ENCODE data around the gene GTF2H1. TPM values are rescaled to one million over a fixed set of nuclear protein-coding genes. Genes with fewer than 3 reads are reported as not detected.

The GTF2H1 gene
- total and polyA plus RNA-seq, 9 of the 15 experiments (the other 6 are each of a cell fraction or from before 2014, with no cell fraction given), result 56.9 to 126 (median 92.1) TPM

DNA sequence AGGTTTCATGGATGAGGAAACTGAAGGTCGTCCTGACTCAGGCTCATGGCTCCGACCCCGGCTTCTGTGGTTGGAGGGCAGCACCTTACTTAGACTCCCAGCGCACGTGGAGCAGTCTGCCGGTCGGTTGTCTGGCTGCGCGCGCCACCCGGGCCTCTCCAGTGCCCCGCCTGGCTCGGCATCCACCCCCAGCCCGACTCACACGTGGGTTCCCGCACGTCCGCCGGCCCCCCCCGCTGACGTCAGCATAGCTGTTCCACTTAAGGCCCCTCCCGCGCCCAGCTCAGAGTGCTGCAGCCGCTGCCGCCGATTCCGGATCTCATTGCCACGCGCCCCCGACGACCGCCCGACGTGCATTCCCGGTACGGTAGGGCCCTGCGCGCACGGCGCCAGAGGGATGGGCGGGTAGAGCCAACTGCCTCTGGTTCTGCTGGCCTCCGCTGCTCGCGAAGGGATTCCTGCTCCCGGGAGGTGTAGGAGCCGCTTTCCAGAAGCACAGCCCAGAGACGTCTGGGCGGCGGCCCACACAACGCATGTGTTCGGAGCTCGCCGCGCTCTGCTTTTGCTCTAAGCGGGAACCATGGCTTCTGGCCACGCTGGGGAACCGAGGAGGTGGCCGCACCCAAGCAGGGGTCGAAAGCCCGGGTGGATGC lies 72.0 kb downstream of the GTF2H1 start, which contains the start of gene LDHA (continued):
- no peak for TF ChIP-seq ETV6 (IDR thresholded peaks at IDR 0.05; ENCODE audit: borderline replicate concordance in 1 of 2, low read depth in 2 of 2, low read length in 1 of 2)
- TF ChIP-seq ETV6 (CRISPR knock-in tag; IDR thresholded peaks at IDR 0.05; ENCODE audit: borderline replicate concordance), result peak; percentile 75; the same call in 1 of the 2 replicates
- peak; percentile 9; the same call in 1 of the 2 replicates for TF ChIP-seq CBFA2T3 (IDR thresholded peaks at IDR 0.05)
- no peak for TF ChIP-seq NCOA4 (IDR thresholded peaks at IDR 0.05; ENCODE audit: partially characterized antibody)
- TF ChIP-seq HMGN3 (IDR thresholded peaks at IDR 0.05; ENCODE audit: borderline replicate concordance, extremely low read depth, insufficient read length, low read depth, low read length), result peak; percentile 95
- TF ChIP-seq, protein P1, sequence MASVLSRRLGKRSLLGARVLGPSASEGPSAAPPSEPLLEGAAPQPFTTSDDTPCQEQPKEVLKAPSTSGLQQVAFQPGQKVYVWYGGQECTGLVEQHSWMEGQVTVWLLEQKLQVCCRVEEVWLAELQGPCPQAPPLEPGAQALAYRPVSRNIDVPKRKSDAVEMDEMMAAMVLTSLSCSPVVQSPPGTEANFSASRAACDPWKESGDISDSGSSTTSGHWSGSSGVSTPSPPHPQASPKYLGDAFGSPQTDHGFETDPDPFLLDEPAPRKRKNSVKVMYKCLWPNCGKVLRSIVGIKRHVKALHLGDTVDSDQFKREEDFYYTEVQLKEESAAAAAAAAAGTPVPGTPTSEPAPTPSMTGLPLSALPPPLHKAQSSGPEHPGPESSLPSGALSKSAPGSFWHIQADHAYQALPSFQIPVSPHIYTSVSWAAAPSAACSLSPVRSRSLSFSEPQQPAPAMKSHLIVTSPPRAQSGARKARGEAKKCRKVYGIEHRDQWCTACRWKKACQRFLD (CRISPR knock-in tag; IDR thresholded peaks at IDR 0.05), result 0 out of 2 replicates have a peak, but pooled peaks have one; percentile 45
- TF ChIP-seq, protein P2, sequence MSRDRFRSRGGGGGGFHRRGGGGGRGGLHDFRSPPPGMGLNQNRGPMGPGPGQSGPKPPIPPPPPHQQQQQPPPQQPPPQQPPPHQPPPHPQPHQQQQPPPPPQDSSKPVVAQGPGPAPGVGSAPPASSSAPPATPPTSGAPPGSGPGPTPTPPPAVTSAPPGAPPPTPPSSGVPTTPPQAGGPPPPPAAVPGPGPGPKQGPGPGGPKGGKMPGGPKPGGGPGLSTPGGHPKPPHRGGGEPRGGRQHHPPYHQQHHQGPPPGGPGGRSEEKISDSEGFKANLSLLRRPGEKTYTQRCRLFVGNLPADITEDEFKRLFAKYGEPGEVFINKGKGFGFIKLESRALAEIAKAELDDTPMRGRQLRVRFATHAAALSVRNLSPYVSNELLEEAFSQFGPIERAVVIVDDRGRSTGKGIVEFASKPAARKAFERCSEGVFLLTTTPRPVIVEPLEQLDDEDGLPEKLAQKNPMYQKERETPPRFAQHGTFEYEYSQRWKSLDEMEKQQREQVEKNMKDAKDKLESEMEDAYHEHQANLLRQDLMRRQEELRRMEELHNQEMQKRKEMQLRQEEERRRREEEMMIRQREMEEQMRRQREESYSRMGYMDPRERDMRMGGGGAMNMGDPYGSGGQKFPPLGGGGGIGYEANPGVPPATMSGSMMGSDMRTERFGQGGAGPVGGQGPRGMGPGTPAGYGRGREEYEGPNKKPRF (IDR thresholded peaks at IDR 0.05; ENCODE audit: low read depth, low read length), result no peak
- TF ChIP-seq HNRNPH1 (optimal IDR thresholded peaks at IDR 0.05; ENCODE audit: low read depth, low read length), result no peak
- TF ChIP-seq MYNN (IDR thresholded peaks at IDR 0.05), result peak; percentile 27; the same call in 1 of the 2 replicates
- no peak for TF ChIP-seq MYNN (CRISPR knock-in tag; IDR thresholded peaks at IDR 0.05)
- TF ChIP-seq, protein P3, sequence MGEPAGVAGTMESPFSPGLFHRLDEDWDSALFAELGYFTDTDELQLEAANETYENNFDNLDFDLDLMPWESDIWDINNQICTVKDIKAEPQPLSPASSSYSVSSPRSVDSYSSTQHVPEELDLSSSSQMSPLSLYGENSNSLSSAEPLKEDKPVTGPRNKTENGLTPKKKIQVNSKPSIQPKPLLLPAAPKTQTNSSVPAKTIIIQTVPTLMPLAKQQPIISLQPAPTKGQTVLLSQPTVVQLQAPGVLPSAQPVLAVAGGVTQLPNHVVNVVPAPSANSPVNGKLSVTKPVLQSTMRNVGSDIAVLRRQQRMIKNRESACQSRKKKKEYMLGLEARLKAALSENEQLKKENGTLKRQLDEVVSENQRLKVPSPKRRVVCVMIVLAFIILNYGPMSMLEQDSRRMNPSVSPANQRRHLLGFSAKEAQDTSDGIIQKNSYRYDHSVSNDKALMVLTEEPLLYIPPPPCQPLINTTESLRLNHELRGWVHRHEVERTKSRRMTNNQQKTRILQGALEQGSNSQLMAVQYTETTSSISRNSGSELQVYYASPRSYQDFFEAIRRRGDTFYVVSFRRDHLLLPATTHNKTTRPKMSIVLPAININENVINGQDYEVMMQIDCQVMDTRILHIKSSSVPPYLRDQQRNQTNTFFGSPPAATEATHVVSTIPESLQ (CRISPR knock-in tag; IDR thresholded peaks at IDR 0.05), result peak; percentile 93
- no peak for TF ChIP-seq ZNF561 (CRISPR knock-in tag; conservative IDR thresholded peaks at IDR 0.05)
- TF ChIP-seq ZNF184 (CRISPR knock-in tag; IDR thresholded peaks at IDR 0.05), result no peak
- TF ChIP-seq ZNF316 (IDR thresholded peaks at IDR 0.05), result peak; percentile 93
- TF ChIP-seq ETV1 (tag; conservative IDR thresholded peaks at IDR 0.05; ENCODE audit: low read depth), result peak; percentile 58; the same call in 1 of the 2 replicates
- TF ChIP-seq, protein P4, sequence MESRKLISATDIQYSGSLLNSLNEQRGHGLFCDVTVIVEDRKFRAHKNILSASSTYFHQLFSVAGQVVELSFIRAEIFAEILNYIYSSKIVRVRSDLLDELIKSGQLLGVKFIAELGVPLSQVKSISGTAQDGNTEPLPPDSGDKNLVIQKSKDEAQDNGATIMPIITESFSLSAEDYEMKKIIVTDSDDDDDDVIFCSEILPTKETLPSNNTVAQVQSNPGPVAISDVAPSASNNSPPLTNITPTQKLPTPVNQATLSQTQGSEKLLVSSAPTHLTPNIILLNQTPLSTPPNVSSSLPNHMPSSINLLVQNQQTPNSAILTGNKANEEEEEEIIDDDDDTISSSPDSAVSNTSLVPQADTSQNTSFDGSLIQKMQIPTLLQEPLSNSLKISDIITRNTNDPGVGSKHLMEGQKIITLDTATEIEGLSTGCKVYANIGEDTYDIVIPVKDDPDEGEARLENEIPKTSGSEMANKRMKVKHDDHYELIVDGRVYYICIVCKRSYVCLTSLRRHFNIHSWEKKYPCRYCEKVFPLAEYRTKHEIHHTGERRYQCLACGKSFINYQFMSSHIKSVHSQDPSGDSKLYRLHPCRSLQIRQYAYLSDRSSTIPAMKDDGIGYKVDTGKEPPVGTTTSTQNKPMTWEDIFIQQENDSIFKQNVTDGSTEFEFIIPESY (CRISPR knock-in tag; IDR thresholded peaks at IDR 0.05), result peak; percentile 66; the same call in 1 of the 2 replicates
- TF ChIP-seq, protein P5, sequence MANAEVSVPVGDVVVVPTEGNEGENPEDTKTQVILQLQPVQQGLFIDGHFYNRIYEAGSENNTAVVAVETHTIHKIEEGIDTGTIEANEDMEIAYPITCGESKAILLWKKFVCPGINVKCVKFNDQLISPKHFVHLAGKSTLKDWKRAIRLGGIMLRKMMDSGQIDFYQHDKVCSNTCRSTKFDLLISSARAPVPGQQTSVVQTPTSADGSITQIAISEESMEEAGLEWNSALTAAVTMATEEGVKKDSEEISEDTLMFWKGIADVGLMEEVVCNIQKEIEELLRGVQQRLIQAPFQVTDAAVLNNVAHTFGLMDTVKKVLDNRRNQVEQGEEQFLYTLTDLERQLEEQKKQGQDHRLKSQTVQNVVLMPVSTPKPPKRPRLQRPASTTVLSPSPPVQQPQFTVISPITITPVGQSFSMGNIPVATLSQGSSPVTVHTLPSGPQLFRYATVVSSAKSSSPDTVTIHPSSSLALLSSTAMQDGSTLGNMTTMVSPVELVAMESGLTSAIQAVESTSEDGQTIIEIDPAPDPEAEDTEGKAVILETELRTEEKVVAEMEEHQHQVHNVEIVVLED (CRISPR knock-in tag; IDR thresholded peaks at IDR 0.05), result peak; percentile 46
- TF ChIP-seq E2F3 (CRISPR knock-in tag; IDR thresholded peaks at IDR 0.05), result peak; percentile 51; the same call in 1 of the 2 replicates
- TF ChIP-seq NRF1 (conservative IDR thresholded peaks at IDR 0.05 in 1 of 2, IDR thresholded peaks at IDR 0.05 in 1 of 2), result peak; percentile 85 to 87

Data from K562 (cell line).